GM18517 (cell line): Measurements from ENCODE around the gene KRT5.
"Not testable (repeated sequence)": the region's sequence is repeated elsewhere in the genome, so short reads cannot be mapped to it uniquely, and the experiment has no call there.

Experiments used
- ATAC-seq: cut with Tn5 transposase; IDR thresholded peaks from one replicate; pipeline ENCODE4 v1.9.1; 2021; ENCODE audit warnings: mild to moderate bottlenecking, moderate library complexity; ENCODE audit not compliant: unreplicated experiment

Gene KRT5

GRCh38 chr12:52522346-52523011 is 2.3 kb upstream of the KRT5 start:
- ATAC-seq: no peak

- no peak for ATAC-seq
Measured at GRCh38 chr12:52521568-52522266, 1.5 kb upstream of the KRT5 start.

- ATAC-seq: no peak
Measured at GRCh38 chr12:52521175-52521567, 977 bp upstream of the KRT5 start.

GRCh38 chr12:52519387-52519703 is 849 bp downstream of the KRT5 start:
- ATAC-seq: no peak

GRCh38 chr12:52518574-52519386 is 1.4 kb downstream of the KRT5 start:
- no peak for ATAC-seq

GRCh38 chr12:52517888-52518287 is 2.3 kb downstream of the KRT5 start:
- no peak for ATAC-seq

- ATAC-seq: no peak
Measured at GRCh38 chr12:52517005-52517835, 3.0 kb downstream of the KRT5 start.

GRCh38 chr12:52515927-52516831 is 4.0 kb downstream of the KRT5 start:
- no peak for ATAC-seq

- no peak for ATAC-seq
Measured at GRCh38 chr12:52515319-52515646, 4.9 kb downstream of the KRT5 start.

- no peak for ATAC-seq
Measured at GRCh38 chr12:52514471-52515318, 5.5 kb downstream of the KRT5 start.

- no peak for ATAC-seq
Measured at GRCh38 chr12:52513736-52514135, 6.5 kb downstream of the KRT5 start.

- no peak for ATAC-seq
Measured at GRCh38 chr12:52508211-52508610, 12.0 kb downstream of the KRT5 start.

- ATAC-seq: no peak
Measured at GRCh38 chr12:52506858-52507715, 13.1 kb downstream of the KRT5 start.

GRCh38 chr12:52502877-52503276 is 17.3 kb downstream of the KRT5 start:
- ATAC-seq: no peak

- ATAC-seq: no peak
Measured at GRCh38 chr12:52501490-52501889, 18.7 kb downstream of the KRT5 start.

- not testable (repeated sequence) for ATAC-seq
Measured at GRCh38 chr12:52500574-52500973, 19.6 kb downstream of the KRT5 start.

- ATAC-seq: no peak
Measured at GRCh38 chr12:52499806-52500560, 20.2 kb downstream of the KRT5 start.

- no peak for ATAC-seq
Measured at GRCh38 chr12:52498946-52499345, 21.2 kb downstream of the KRT5 start.
